Measurements from ENCODE around the gene SNCA. TPM values are rescaled to one million over a fixed set of nuclear protein-coding genes. Genes with fewer than 3 reads are reported as not detected.

Gene SNCA
- total RNA-seq, 4 donors from 2014 or later: 1.2 to 9.1 (median 2.6) TPM

DNA sequence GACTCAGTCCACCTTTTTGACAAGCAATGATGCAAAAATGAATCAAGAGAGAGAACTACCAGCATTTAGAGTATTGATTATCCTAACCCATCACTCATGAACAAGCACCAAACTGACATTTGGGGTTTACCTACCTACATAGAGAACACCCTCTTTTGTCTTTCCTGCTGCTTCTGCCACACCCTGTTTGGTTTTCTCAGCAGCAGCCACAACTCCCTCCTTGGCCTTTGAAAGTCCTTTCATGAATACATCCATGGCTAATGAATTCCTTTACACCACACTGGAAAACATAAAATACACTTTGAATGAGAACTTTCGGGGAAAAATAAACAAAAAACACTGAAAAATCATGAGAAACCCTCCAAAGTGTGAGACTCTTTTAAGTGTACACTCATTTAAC is 1.5 kb downstream of the SNCA start:
- no peak for DNase-seq
- TF ChIP-seq, protein P1, sequence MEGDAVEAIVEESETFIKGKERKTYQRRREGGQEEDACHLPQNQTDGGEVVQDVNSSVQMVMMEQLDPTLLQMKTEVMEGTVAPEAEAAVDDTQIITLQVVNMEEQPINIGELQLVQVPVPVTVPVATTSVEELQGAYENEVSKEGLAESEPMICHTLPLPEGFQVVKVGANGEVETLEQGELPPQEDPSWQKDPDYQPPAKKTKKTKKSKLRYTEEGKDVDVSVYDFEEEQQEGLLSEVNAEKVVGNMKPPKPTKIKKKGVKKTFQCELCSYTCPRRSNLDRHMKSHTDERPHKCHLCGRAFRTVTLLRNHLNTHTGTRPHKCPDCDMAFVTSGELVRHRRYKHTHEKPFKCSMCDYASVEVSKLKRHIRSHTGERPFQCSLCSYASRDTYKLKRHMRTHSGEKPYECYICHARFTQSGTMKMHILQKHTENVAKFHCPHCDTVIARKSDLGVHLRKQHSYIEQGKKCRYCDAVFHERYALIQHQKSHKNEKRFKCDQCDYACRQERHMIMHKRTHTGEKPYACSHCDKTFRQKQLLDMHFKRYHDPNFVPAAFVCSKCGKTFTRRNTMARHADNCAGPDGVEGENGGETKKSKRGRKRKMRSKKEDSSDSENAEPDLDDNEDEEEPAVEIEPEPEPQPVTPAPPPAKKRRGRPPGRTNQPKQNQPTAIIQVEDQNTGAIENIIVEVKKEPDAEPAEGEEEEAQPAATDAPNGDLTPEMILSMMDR (IDR thresholded peaks at IDR 0.05): no peak
- TF ChIP-seq POLR2A (IDR thresholded peaks at IDR 0.05): no peak

GRCh38 chr4:89834486-89835209 is 2.3 kb downstream of the SNCA start:
- Histone ChIP-seq H3K36me3 (no peaks in the 10 kb centered on the region), H3K9me3 (no peaks in the 10 kb centered on the region), H3K4me3 (no peak overlapping the region), H3K4me1 (peaks cover 0 to 16% (median 2%) of the 10 kb centered on the region in 4 donors), H3K27me3 (peaks cover 0 to 27% of the 10 kb centered on the region in 2 donors), H3K27ac (no peak overlapping the region)
- no peak for TF ChIP-seq POLR2A (IDR thresholded peaks at IDR 0.05)
- TF ChIP-seq, protein P1 (IDR thresholded peaks at IDR 0.05): no peak
- no peak for DNase-seq

More for the DNA sequence above, 1.5 kb downstream of the SNCA start:
- Histone ChIP-seq H3K9me3 (no peaks in the 10 kb centered on the region), H3K27me3 (peaks cover 0 to 27% of the 10 kb centered on the region in 2 donors), H3K4me1 (peaks cover 0 to 16% (median 2%) of the 10 kb centered on the region in 4 donors), H3K4me3 (peak overlapping the region in 1 of 4 donors; percentile 56), H3K36me3 (no peaks in the 10 kb centered on the region), H3K27ac (no peak overlapping the region)

- no peaks in the 10 kb centered on the region for H3K9me3 ChIP-seq
- TF ChIP-seq POLR2A (IDR thresholded peaks at IDR 0.05): no peak
- TF ChIP-seq, protein P1 (IDR thresholded peaks at IDR 0.05): no peak
- H3K36me3 ChIP-seq: no peaks in the 10 kb centered on the region
- H3K4me1 ChIP-seq: no peaks in the 10 kb centered on the region
- peak in 1 of 3 donors; percentile 43 for DNase-seq
- no peak overlapping the region for H3K4me3 ChIP-seq
- no peaks in the 10 kb centered on the region for H3K27me3 ChIP-seq
- H3K27ac ChIP-seq: no peak overlapping the region
These were observed 7.4 kb downstream of the SNCA start for GRCh38 chr4:89829470-89830138.

GRCh38 chr4:89823416-89823815 is 13.5 kb downstream of the SNCA start:
- no peaks in the 10 kb centered on the region for H3K4me1 ChIP-seq
- H3K27ac ChIP-seq: no peak overlapping the region
- H3K27me3 ChIP-seq: no peaks in the 10 kb centered on the region
- no peak overlapping the region for H3K4me3 ChIP-seq
- DNase-seq: no peak
- TF ChIP-seq POLR2A (IDR thresholded peaks at IDR 0.05): no peak
- TF ChIP-seq, protein P1 (IDR thresholded peaks at IDR 0.05): no peak
- H3K36me3 ChIP-seq: no peaks in the 10 kb centered on the region
- H3K9me3 ChIP-seq: no peaks in the 10 kb centered on the region

GRCh38 chr4:89821612-89822011 is 15.3 kb downstream of the SNCA start:
- Histone ChIP-seq H3K36me3 (no peaks in the 10 kb centered on the region), H3K27ac (no peak overlapping the region), H3K4me1 (no peaks in the 10 kb centered on the region), H3K4me3 (no peak overlapping the region), H3K27me3 (no peaks in the 10 kb centered on the region), H3K9me3 (no peaks in the 10 kb centered on the region)
- DNase-seq: no peak
- TF ChIP-seq, protein P1 (IDR thresholded peaks at IDR 0.05): no peak
- no peak for TF ChIP-seq POLR2A (IDR thresholded peaks at IDR 0.05)
